ENCODE results near the gene ZNF827.

- TF ChIP-seq GATA2 (IDR thresholded peaks at IDR 0.05; ENCODE audit: low read depth, low read length), result no peak
- no peak for TF ChIP-seq GATA3 (IDR thresholded peaks at IDR 0.05; ENCODE audit: low read depth, low read length)
These were observed 122.5 kb downstream of the ZNF827 start for GRCh38 chr4:145816091-145816490.

Measured in SH-SY5Y (cell line).